HG03108 (cell line): ENCODE measurements around the gene SLC25A22.

Experiments
- ATAC-seq: cut with Tn5 transposase; IDR thresholded peaks from one replicate; pipeline ENCODE4 v1.9.1; 2021; ENCODE audit warnings: moderate library complexity; ENCODE audit not compliant: unreplicated experiment

SLC25A22 gene

GRCh38 chr11:834371-835316, 36.6 kb upstream of the SLC25A22 start:
- ATAC-seq, result no peak

- no peak for ATAC-seq
Measured at GRCh38 chr11:833849-834311, 35.8 kb upstream of the SLC25A22 start.

- ATAC-seq, result no peak
Measured at GRCh38 chr11:833114-833791, 35.2 kb upstream of the SLC25A22 start.

- peak; percentile 29 for ATAC-seq
Measured at GRCh38 chr11:832529-833113, 34.5 kb upstream of the SLC25A22 start, which contains the start of gene CD151. Gene CD151 (plus strand): TSS chr11:832952. CDS start chr11:836070, 3,118 bp downstream.

- no peak for ATAC-seq
Measured at GRCh38 chr11:831961-832528, 34.0 kb upstream of the SLC25A22 start.

- no peak for ATAC-seq
Measured at GRCh38 chr11:831118-831864, 33.2 kb upstream of the SLC25A22 start.

- ATAC-seq, result peak; percentile 26
Measured at GRCh38 chr11:830295-831117, 32.4 kb upstream of the SLC25A22 start.

GRCh38 chr11:829847-830294, 31.8 kb upstream of the SLC25A22 start:
- ATAC-seq, result no peak

GRCh38 chr11:829176-829846, 31.2 kb upstream of the SLC25A22 start:
- no peak for ATAC-seq

- ATAC-seq, result no peak
Measured at GRCh38 chr11:828506-829175, 30.6 kb upstream of the SLC25A22 start.

GRCh38 chr11:827897-828192, 29.8 kb upstream of the SLC25A22 start, which contains the start of gene CRACR2B:
Gene CRACR2B (plus strand): TSS chr11:827919. CDS start chr11:828608, 689 bp downstream.
- ATAC-seq, result no peak

- peak; percentile 28 for ATAC-seq
Measured at GRCh38 chr11:827146-827896, 29.2 kb upstream of the SLC25A22 start.

GRCh38 chr11:826836-827145, 28.7 kb upstream of the SLC25A22 start:
- ATAC-seq, result no peak

GRCh38 chr11:826227-826621, 28.1 kb upstream of the SLC25A22 start:
- ATAC-seq, result no peak

- ATAC-seq, result no peak
Measured at GRCh38 chr11:825366-826226, 27.5 kb upstream of the SLC25A22 start.

GRCh38 chr11:824942-825341, 26.9 kb upstream of the SLC25A22 start:
- no peak for ATAC-seq

- ATAC-seq, result no peak
Measured at GRCh38 chr11:824292-824880, 26.3 kb upstream of the SLC25A22 start.
